ENCODE results near the gene DDX25.

Gene DDX25

DNA sequence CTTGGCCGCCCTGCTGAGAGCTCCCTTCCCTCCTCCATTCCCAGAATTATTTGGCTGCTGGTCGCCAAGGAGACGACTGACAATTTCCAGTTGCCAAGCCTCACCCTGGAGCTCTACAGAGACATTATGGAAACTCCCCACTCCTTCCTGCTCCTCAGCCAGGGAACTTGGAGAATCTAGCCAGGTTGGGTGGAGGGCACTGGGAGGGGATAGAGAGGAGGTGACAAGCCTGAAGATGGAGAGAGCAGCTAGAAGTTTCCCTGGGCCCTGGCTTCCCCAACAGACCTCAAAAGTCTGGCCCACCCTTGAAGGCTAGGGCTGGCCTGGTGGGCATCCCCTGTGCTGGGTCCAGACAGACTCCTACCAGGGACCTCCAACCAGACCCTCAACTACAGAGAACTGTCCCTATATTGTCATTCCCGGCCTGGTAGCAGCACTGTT, 34.8 kb downstream of the DDX25 start:
- DNase-seq, result no peak

DNA sequence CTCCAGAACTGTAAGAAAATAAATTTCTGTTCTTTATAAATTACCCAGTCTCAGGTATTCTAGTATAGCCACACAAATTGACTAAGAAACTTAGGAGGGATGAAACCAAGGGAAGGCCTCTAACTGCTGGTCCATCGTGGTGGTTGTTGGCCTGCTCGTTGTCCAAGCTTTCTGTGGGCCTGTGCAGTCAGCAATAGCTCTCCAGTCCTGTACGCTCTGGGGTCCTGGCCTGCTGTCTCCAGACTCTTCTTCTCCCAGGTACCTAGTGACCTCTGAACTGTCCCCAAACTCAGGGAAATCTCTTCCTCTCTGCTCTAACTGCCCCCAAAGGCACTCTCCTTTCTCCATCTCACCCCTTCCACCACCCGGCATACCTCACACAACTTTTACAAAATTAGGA, 35.8 kb downstream of the DDX25 start:
- no peak for DNase-seq

DNA sequence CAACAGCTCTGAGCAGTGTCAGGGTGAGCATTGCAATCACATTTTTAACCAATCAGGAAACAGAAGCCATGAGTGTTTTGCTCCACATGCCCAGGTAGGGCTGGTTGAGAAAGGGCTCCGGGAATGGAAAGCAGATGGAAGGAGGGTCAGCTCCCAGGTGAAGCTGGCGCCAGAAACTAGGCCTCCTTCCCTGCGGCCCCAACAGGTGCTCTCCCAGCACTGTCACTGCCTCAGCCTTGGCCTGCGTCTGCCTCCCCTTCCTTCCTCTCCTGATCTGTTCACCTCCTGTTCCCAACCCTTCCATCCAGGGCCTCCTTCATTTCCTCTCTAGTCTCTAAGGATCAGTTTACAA, 36.9 kb downstream of the DDX25 start:
- DNase-seq, result no peak

DNA sequence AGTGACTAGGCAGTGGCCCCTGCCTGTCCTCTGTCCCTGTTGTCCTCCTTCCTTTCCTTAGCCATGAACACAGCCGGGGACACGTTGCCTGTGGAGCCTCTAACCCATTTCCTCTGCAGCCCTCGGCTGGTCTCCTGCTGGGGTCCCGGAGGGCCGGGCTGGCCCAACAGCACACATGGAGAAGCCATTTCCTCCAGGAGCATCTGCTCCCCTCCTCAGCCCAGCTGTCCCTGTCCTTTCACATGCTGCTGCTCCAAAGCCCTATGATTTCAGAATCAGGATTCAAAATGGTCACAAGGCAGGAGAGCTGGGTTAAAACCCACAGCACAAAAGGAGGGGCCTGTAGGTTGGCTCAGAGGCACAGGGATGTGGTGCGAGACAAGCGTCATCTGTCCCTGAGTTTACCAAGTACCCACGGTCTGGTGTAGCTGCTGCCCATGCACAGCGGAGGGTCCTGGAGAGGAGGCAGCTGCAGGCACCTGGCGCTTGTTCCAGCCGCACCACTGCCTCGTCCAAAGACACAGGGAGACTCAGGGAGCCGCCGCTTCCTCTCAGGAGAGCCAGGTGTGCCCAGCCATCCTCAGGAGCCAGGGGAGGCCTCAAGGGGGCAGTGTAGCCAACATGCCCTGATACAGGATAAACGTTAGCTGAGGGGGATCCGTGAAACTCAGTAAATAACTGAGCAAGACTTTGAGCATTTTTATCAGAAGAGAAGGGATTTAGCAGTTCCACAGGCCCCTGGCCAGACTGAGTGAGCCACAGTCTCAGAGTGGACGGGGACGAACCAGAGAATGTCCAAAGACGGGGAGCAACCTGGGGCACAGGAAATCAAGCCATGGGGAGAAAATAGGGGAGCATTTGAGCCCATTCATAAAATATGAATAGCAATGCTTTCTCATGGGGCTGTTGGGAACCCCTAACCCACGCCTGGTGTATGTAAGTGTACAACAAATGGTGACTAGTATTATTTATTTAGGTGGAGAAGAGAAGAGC, 37.6 kb downstream of the DDX25 start:
- DNase-seq, result peak; percentile 25

DNA sequence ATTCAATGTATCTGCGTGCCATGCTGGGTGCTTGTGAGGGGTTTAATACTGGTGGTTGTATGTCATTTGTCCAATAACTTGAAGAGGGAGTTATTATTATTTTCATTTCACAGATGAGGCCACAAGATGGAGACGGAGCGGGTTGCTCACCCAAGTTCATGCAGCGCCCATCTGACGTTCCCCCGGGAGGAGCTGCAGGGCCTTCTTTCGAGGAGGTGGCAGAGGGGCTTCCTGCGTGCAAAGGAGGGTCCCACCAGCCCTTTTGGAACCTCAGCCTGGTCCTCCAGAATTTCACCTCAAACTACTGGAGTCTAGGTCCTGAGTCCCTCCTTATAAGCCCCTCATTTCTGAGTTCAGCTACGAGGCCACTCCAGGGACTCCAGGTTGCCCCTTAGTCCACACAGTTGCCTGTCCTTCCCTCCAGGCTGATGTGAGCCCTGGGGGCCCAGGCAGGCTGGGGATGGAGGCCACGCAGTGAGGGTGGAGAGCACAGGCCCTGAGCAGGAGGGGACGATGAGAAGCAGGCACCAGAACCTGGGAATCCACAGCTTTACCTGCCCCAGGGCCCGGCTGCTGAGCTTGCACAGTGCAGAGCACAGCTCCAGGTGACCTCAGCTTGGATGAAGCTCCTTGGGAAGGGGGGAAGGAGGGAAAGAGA, 38.6 kb downstream of the DDX25 start:
- DNase-seq, result no peak

DNA sequence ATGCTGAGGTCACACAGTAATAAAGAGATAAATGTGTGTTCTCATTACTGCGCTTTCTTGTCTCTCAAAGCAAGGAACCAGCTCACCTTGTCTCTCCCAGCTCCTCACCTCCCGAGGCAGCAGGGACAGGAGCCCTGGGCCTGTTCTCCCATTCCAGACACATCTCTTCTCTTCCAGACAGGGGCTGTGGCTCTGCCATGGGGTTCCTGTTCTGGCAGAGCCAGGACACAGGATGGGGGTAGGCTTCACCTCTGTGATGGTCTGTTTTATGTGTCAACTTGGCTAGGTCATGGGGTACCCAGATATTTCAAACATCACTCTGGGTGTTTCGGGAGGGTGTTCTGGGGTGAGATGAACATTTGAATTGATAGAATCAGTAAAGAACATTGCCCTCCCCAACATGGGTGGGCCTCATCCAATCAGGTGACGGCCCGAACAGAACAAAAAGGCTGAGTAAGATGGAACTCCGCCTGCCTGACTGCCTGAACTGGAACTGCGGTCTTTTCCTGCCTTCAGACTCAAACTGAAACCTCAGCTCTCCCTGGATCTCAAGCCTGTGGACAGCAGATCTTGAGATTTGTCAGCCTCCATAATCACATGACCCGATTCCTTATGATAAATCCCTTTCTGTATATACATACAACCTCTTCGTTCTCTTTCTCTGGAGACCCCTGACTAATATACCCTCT, 39.5 kb downstream of the DDX25 start:
- no peak for DNase-seq

DNA sequence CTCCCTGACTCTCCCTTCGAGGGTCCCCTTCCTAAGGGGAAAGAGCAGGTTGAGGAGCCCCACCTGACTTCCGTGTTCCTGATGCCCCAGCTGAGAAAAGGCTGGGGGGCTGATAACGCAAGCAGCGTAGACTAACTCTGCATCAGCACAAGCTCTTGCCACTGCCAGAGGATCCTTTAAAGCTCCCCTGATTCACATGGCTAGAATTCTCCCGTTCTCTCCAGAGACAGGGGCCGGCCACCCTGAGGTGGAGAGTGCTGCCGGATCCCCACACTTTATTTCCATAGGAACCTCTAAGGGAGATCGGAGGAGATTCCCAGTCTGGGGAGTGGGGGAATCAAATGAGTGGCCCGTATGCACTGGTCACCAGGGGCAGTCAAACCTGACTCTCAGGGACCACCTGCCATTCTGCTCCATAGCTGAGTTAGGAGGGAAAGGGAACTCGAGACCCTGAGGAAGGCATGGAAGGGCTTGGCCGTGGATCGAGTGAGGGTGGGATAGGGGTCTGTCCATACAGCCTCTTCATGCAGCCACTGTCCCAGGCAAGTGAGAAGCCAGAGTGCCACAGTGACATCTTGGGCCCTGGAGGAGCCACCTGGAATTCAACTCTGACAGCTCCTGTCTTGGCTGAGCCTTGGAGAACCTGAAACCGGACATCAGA, 40.2 kb downstream of the DDX25 start:
- no peak for DNase-seq

DNA sequence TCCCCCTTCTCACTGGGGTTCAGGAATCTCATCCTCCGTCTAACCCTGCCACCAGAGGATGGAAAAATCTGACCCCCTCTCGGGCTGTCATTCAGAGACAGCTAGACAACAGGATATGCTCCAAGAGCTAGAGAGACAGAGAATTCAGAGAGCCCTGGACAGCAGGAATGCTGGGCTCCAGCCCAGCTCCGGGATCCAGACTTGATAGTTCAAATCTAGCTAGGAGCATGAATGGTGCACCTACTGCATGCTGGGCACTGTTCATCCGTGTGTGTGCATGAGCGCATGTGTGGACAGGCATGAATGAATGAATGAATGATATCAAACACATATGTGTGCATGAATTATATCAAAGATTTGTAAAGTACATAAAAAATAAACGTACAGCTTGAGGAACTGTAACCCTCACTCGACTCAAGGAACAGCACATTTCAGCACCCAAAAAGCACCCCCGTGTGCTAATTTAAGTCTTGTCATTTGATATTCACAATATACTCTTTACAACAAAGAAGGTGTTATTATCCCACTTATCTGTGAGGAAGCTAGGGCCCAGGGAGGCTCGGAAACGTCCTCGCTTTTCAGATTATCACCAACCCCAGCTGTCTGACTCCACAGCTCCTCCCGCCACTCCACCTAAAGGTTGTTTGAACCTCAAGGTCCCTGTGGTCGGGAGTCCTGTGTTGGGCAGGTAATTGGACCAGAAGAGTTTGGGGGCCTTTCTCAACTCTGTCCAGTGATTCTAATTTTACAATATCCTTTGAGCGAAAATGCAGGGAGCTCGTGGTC, 40.9 kb downstream of the DDX25 start:
- DNase-seq, result no peak

DNA sequence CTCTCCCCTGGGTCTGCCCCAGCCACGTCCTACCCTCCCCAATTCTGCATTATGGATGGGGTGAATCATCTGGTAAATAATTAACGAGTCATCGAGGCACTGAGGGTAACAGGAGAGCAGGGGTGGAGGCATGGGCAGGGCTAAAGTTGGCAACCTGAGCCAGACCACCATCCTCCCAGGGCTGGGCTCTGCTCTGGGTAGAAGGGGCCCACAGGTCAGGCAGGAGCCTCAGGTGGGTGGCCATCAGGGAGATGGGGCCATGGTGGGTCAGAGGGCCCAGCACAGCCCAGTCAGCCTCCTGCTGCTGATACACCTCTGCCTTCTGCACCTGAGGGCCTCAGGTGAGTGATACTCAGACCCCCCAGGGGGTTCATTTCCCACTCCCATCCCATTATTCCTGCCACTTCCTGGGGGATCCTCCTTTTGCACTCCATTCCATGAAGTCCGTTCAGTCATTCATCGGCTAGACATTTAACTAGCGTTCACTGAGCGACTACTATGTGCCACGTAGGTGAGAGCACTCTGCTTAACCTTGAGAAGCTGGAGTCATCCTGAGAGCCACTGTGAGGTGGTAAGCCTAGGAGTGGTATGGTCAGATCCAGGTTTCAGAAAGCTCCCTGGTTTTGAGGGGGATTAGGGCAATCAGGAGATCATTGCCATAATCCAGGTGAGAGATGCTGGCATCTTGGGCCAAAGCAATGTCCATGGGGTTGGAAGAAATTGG, 41.7 kb downstream of the DDX25 start, which contains the start of gene VSIG10L2:
VSIG10L2 (plus strand) TSS at position 248 of the 724 bp plus-strand sequence; CDS start at position 260, 12 bp downstream.
- DNase-seq, result no peak

DNA sequence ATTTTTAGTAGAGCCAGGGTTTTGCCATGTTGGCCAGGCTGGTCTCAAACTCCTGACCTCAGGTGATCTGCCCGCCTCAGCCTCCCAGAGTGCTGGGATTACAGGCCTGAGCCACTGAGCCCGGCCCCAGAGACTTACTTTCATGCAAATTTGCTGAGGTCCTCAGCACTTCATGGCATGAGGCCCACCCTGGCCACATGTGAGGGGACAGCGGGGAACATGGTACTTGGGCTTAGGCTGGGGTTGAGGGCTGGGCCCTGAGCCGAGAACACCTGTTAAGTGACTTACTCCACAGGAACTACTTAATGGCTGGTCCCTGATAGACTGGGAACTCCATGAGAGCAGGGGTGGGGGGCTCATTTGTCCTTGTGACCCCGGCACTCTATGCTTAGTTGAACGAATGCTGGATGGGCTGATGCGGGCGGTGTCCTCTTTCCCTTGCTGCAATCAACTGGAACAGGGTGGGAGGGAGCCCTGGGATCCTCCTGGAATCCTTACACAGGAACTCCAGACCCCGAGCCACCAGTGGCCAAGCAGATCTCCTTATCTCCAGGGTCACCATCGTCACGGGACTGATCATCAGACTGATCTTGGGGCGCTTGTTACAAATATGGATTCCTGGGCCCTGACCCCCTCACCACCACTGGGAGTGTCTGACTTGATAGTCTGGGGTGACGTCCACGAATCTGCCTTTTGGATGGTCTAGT, 42.6 kb downstream of the DDX25 start:
- DNase-seq, result no peak

DNA sequence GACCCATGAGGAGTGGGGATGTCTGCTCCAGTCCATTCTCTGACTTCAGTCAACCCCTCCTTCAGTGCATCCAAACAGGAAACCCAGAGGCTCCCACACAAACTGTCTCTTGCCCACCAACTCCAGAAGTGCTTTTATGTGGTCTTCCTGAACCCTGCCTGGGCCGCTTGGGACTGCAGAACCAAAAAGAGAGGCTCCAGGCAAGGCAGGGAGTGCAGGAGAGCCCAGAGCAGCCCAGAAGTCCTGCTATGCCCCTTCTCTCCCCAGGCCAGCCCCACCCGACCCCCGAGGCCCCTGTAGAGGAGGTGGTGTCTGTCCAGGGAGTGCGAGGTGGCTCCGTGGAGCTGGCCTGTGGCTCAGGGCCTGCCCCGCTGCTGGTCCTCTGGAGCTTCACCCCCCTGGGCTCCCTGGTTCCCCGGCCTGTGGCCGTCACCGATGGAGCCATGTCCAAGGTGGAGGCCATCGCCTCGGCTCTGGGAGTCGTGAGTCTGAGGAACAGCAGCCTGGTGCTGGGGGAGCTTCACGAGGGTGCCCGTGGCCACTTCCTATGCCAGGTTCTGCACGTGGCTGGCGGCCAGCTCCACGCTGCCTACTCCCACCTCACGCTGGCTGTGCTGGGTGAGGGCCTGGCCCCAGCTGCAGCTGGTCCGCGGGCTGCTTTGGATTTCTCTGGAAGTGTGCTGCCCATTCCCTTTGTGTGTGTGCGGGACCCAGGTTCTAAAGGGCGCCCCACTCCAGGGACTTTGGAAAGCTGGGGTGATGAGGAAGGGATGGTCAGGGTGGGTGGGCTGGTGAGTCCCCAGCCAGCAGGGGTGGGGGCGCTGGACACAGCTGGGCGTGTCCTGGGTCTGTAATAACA, 43.3 kb downstream of the DDX25 start:
- no peak for DNase-seq

DNA sequence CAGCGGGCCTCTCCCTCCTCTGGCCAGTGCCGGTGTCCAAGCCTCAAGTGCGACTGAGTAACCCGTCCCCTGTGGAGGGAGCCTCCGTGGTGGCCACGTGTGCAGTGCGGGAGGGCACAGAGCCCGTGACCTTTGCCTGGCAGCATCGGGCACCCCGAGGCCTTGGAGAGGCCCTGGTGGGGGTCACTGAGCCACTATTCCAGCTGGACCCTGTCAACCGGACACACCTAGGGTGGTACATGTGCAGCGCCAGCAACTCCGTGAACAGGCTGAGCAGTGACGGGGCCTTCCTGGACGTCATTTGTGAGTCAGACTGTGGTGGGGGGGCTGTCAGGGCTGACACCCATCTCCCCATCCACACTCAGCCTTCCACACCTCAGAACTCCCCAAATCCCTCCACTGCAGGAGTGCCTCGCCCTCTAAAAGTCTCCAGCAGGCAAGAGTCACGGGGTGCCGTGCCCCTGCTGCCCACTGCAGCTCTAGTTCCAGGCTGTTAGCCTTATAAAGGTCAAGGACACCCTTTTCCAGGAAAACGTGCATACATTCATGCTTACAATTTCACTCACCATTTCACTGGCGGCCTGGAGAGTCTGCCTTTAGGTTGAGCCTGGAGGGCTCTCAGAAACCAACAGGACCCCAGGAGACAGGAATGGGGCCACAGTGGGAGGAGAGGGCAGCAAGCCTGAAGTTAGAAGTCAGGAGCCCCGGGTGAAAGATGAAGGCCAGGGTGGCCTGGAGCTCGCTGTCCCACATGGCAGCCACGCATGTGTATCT, 44.2 kb downstream of the DDX25 start:
- no peak for DNase-seq

DNA sequence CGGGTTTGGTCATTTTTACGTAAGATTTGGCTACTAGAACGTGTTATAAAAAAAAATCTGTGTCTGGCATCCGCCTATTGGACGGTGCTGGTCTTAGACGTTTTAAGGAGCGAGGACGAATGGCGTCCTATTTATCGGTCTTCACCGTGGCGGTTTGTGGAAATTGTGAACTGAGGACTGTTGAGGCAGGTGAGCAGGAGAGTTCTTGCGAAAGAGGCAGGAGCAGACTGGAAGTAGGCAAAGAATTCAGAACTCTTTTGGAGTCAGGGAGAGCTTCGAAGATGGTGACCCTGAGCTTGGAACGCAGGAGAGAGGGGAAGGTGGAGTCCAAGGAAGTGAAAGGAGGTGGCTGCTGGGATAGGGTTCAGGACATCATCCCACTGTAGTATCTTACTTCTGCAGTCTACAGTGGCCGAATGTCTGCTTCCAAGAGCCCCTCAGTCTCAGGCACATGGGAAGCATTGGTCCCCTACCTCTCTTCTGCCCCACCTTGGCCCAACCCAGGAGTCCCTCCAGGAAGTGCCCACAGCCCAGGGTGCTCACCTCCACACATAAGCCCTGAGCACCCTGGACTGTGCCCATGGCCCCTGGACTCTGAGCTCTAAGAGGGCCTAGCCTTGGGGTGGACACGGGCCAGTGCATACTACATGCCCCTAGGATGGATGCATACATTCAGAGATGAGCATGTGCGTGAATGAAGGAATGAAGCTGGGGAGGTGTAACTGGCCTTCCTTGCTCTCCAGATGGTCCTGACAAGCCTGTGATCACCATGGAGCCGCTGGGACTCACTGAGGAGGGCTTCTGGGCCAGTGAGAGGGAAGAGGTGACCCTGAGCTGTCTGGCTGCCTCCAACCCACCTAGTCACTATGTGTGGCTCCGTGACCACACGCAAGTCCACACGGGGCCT, 45.2 kb downstream of the DDX25 start:
- no peak for DNase-seq

DNA sequence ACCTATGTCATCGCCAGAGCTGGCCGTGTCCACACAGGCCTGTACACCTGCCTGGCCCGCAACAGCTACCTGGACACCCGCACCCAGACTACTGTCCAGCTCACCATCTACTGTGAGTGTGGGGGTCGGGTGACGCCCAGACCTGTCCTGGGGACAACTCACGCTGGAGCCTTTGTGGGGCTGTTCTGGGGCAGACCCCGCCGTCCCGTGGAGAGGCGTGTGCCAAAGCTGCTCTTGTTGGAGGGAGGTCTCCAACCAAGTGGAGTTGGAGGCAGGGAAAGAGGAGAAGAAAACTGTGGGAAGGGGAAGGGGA, 45.8 kb downstream of the DDX25 start:
- no peak for DNase-seq

DNA sequence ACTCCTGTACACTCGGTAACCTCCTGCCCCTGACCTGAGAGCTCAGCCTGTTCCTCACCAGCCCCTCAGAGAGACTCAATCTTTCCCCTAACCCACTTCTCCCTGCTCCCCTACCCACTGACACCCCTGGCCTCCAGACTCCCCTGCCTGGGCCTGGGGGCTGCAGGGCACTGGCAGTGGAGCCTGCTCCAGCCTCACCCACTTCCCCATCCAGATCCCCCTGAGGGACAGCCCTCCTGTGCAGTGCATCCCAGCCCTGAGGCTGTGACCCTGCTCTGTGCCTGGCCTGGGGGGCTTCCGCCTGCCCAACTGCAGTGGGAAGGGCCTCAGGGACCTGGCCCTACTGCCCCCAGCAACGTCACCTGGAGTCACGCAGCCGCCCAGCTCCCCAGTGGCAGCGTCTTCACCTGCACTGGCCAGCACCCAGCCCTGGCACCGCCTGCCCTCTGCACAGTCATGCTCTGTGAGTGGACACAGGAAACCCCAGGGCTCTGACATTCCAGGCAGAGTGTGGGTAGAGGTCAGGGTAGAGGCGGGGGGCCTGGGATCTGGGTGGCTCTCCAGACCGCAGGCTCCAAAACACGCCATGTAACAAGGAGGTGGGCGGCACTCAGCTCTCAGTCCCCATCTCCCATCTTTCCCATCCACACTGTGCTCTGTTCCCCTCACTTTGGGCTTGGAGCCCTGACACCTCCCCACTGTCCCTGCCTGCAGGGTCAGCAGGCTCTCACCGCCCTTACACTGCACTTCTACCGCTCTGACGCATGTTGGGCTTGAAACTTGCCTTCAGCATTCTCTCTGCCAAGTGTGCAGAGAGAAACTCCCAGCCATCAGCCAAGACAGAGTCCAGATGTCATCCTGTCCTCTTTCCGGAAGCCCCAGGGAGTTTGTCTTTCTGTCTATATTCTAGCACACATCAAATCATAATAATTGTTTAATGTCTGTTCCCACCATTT, 46.7 kb downstream of the DDX25 start:
- DNase-seq, result no peak

DNA sequence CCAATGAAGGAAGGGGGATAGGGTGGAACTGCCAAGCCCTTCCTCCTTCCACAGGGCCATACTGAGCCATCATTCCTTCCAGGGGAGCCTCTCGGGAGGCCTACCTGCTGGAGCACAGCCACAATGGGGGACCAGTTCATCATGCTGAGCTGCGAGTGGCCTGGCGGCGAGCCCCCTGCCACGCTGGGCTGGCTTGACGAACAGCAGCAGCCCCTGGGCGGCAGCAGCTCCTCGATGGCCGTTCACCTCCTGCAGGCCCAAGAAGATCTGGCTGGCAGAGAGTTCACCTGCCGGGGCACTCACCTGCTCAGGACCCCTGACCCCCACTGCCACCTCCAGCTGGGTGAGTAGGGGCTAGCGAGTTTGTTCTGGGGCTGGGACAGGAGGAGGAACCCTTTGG, 47.4 kb downstream of the DDX25 start:
- no peak for DNase-seq

DNA sequence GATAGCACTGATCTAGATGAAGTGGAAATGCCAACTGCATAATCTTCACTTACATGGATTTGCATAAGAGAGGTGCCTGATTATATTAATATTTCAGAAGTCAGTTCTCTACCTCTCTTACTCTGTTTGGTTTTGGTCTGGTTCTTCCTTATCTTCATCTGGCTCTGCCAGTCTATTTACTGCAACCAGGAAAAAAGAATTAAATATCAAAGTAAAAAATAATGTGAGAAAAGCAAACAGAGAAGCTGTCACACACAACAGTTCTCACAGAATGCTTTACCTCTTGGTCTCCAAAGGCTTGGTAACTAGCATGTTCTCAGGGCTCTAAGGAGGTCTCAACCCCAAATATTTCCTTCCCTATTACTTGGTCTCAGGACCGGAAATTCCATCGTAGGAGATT, 48.3 kb downstream of the DDX25 start:
- no peak for DNase-seq
